HFFc6 (cell line): ENCODE results near the gene SIK3. TPM values are rescaled to one million over a fixed set of nuclear protein-coding genes. Genes with fewer than 3 reads are reported as not detected.

Experiments used
- DNase-seq: peaks from one replicate; pipeline ENCODE4 v3.0.0-alpha.2; 2018
- H3K27ac Mint-ChIP-seq: 2 replicates; pipeline ENCODE4 v1.8.0; 2020; ENCODE audit warnings: mild to moderate bottlenecking, mixed read lengths
- H3K27me3 Mint-ChIP-seq: 2 replicates; pipeline ENCODE4 v1.8.0; 2021; ENCODE audit warnings: mild to moderate bottlenecking, moderate library complexity, mixed read lengths; ENCODE audit not compliant: insufficient read depth
- H3K36me3 Mint-ChIP-seq: 2 replicates; pipeline ENCODE4 v1.8.0; 2021; ENCODE audit warnings: low read depth, mixed read lengths
- H3K4me1 Mint-ChIP-seq: 2 replicates; pipeline ENCODE4 v1.8.0; 2020; ENCODE audit warnings: low read depth, mixed read lengths
- H3K4me3 Mint-ChIP-seq: 2 replicates; pipeline ENCODE4 v1.8.0; 2020; ENCODE audit warnings: mild to moderate bottlenecking, moderate library complexity, mixed read lengths
- H3K9me3 Mint-ChIP-seq: 2 replicates; pipeline ENCODE4 v1.8.0; 2020; ENCODE audit warnings: mild to moderate bottlenecking, mixed read lengths
- CTCF ChIP-seq: fragments of 200-600 bp; sonication (generic); IDR thresholded peaks from 2 replicates; pipeline ENCODE4 v1.5.0; 2021; ENCODE audit warnings: antibody characterized with exemption, mild to moderate bottlenecking
- total RNA-seq, 6 experiments: library from RNA; stranded (reverse); fragmentation: NEBNext Ultra II Directional; extraction: Animal tissue kit (Norgen Biotek cat#: 25700); gene quantifications; 2 replicates in 1 of 6; 3 replicates in 5 of 6; pipeline ENCODE4 v1.2.3, GENCODE V29; 2021

SIK3 gene
- total RNA-seq, 6 experiments from 2014 or later: 15.6 to 23.3 (median 19.9) TPM

GRCh38 chr11:116991491-116991890 lies 106.7 kb downstream of the SIK3 start:
- no peaks in the 10 kb centered on the region for H3K9me3 Mint-ChIP-seq
- TF ChIP-seq CTCF: no peak
- no peaks in the 10 kb centered on the region for H3K36me3 Mint-ChIP-seq
- no peak overlapping the region for H3K27ac Mint-ChIP-seq
- peaks cover 2% of the 10 kb centered on the region for H3K27me3 Mint-ChIP-seq
- no peak for DNase-seq
- peaks cover 37% of the 10 kb centered on the region for H3K4me1 Mint-ChIP-seq
- no peak overlapping the region for H3K4me3 Mint-ChIP-seq

DNA sequence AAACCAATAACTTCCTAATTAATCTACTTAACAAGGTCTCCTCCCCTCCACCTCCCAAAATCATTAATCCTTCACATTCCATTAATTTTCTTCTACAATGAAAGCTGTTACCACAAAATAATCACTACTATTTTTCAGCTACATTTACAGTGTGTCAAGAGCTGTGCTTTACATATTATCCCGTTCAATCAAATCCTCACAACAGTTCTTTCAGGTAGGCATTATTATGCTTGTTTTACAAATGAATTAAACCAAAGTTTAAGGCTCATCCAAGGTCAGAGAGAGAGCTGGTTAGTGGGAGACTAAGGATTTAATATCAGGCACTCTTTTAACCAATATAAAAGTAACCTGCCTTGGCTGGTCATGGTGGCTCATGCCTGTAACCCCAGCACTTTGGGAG lies 107.4 kb downstream of the SIK3 start:
- Mint-ChIP-seq H3K27me3 (peaks cover 2% of the 10 kb centered on the region), H3K4me3 (no peak overlapping the region), H3K36me3 (no peaks in the 10 kb centered on the region), H3K27ac (no peak overlapping the region), H3K4me1 (peaks cover 44% of the 10 kb centered on the region), H3K9me3 (no peaks in the 10 kb centered on the region)
- DNase-seq: no peak
- no peak for TF ChIP-seq CTCF

GRCh38 chr11:116990061-116990473 lies 108.2 kb downstream of the SIK3 start:
- no peak for TF ChIP-seq CTCF
- no peak overlapping the region for H3K27ac Mint-ChIP-seq
- no peak overlapping the region for H3K4me3 Mint-ChIP-seq

DNA sequence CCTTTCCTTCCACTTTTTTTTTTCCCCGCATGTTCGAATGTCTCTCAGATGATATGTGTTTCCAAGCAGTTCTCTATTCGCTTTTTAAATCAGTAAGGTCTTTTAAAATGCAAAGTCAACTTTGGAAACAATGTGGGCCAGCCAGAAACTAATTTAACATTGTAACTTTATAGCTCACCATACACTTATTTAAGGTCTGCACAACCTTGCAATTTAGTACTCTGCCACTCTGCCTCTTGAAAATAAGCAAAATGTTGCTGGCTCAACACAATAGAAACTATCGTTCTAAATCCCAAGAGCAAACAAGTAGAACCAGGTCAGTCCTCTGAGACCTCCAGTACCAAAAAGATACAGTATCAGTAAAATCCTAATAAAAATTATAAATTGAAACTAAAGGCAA lies 109.0 kb downstream of the SIK3 start:
- Mint-ChIP-seq H3K27ac (no peak overlapping the region), H3K4me3 (no peak overlapping the region)

More at GRCh38 chr11:116990061-116990473, 108.2 kb downstream of the SIK3 start:
- H3K27me3 Mint-ChIP-seq: no peaks in the 10 kb centered on the region; the same call in 1 of the 2 replicates
- peak; percentile 61 for DNase-seq
- H3K9me3 Mint-ChIP-seq: no peaks in the 10 kb centered on the region
- no peaks in the 10 kb centered on the region for H3K36me3 Mint-ChIP-seq
- peaks cover 52% of the 10 kb centered on the region for H3K4me1 Mint-ChIP-seq

GRCh38 chr11:116986521-116987105 lies 111.6 kb downstream of the SIK3 start:
- Mint-ChIP-seq H3K9me3 (no peaks in the 10 kb centered on the region), H3K4me1 (peaks cover 74% of the 10 kb centered on the region), H3K27ac (peak overlapping the region; percentile 83), H3K27me3 (no peaks in the 10 kb centered on the region; the same call in 1 of the 2 replicates), H3K36me3 (no peaks in the 10 kb centered on the region), H3K4me3 (peak overlapping the region; percentile 79)
- no peak for TF ChIP-seq CTCF
- DNase-seq: peak; percentile 86

More for the DNA sequence above, 109.0 kb downstream of the SIK3 start:
- Mint-ChIP-seq H3K4me1 (peaks cover 60% of the 10 kb centered on the region), H3K27me3 (no peaks in the 10 kb centered on the region; the same call in 1 of the 2 replicates), H3K9me3 (no peaks in the 10 kb centered on the region), H3K36me3 (no peaks in the 10 kb centered on the region)
- no peak for DNase-seq
- no peak for TF ChIP-seq CTCF
